ENCODE measurements around the gene NF1. TPM values are rescaled to one million over a fixed set of nuclear protein-coding genes. Genes with fewer than 3 reads are reported as not detected.

The NF1 gene
- total and polyA plus RNA-seq, 10 donors = 3.1 to 97.7 (median 58.3) TPM

GRCh38 chr17:31224366-31224765 lies 129.6 kb downstream of the NF1 start:
- Histone ChIP-seq H3K9me3 (no peaks in the 10 kb centered on the region), H3K27me3 (replicated peaks in 1 of 7) (no peaks in the 10 kb centered on the region), H3K4me3 (no peak overlapping the region), H3K4me1 (peaks cover 5 to 27% (median 11%) of the 10 kb centered on the region in 6 donors), H3K36me3 (peaks cover 0 to 33% (median 5%) of the 10 kb centered on the region in 6 donors), H3K27ac (no peak overlapping the region)
- intact Hi-C loops (cut with DNase I; ENCODE audit: low total_unique reads) = no loop called here
- DNase-seq = no peak
- WGBS, 5 donors = 83 to 98% (median 92%) methylated on average over 1 of the region's 1 CpG
- TF ChIP-seq POLR2AphosphoS5 (IDR thresholded peaks at IDR 0.05) = no peak

GRCh38 chr17:31225831-31226230 lies 131.1 kb downstream of the NF1 start:
- H3K9me3 ChIP-seq = no peaks in the 10 kb centered on the region
- H3K36me3 ChIP-seq = peaks cover 0 to 40% (median 13%) of the 10 kb centered on the region in 6 donors
- DNase-seq = no peak
- WGBS, 5 donors = 22 to 40% (median 31%) methylated on average over 2 of the region's 2 CpGs
- peaks cover 5 to 27% (median 11%) of the 10 kb centered on the region in 6 donors for H3K4me1 ChIP-seq
- TF ChIP-seq CTCF (IDR thresholded peaks at IDR 0.05 in 8 of 11, conservative IDR thresholded peaks at IDR 0.05 in 3 of 11) (no peak), POLR2AphosphoS5 (IDR thresholded peaks at IDR 0.05) (no peak), POLR2A (IDR thresholded peaks at IDR 0.05) (no peak)
- intact Hi-C loops (cut with DNase I; ENCODE audit: low total_unique reads) = no loop called here
- no peak overlapping the region for H3K4me3 ChIP-seq
- no peaks in the 10 kb centered on the region for H3K27me3 ChIP-seq (replicated peaks in 1 of 7)
- H3K27ac ChIP-seq = peak overlapping the region in 4 of 8 donors; percentile 33 to 58 (median 48)

GRCh38 chr17:31226373-31226772 lies 131.6 kb downstream of the NF1 start:
- no peak for DNase-seq
- Histone ChIP-seq H3K9me3 (no peaks in the 10 kb centered on the region), H3K27ac (peak overlapping the region in 6 of 8 donors; percentile 20 to 70 (median 54)), H3K27me3 (replicated peaks in 1 of 7) (no peaks in the 10 kb centered on the region), H3K36me3 (peaks cover 0 to 44% (median 13%) of the 10 kb centered on the region in 6 donors), H3K4me3 (no peak overlapping the region), H3K4me1 (peaks cover 5 to 29% (median 12%) of the 10 kb centered on the region in 6 donors)
- WGBS, 5 donors = 31 to 50% (median 42%) methylated on average over 5 of the region's 5 CpGs
- TF ChIP-seq POLR2AphosphoS5 (IDR thresholded peaks at IDR 0.05) (peak in 1 of 3 donors; percentile 73), CTCF (IDR thresholded peaks at IDR 0.05 in 8 of 11, conservative IDR thresholded peaks at IDR 0.05 in 3 of 11) (no peak), POLR2A (IDR thresholded peaks at IDR 0.05) (no peak)
- intact Hi-C loops (cut with DNase I; ENCODE audit: low total_unique reads) = no loop called here

- Histone ChIP-seq H3K9me3 (no peaks in the 10 kb centered on the region), H3K27ac (peak overlapping the region in 6 of 8 donors; percentile 20 to 70 (median 54)), H3K4me1 (peaks cover 5 to 34% (median 13%) of the 10 kb centered on the region in 6 donors), H3K4me3 (no peak overlapping the region), H3K27me3 (replicated peaks in 1 of 7) (no peaks in the 10 kb centered on the region), H3K36me3 (peaks cover 0 to 50% (median 13%) of the 10 kb centered on the region in 6 donors)
- no peak for TF ChIP-seq CTCF (IDR thresholded peaks at IDR 0.05 in 8 of 11, conservative IDR thresholded peaks at IDR 0.05 in 3 of 11)
- TF ChIP-seq POLR2AphosphoS5 (IDR thresholded peaks at IDR 0.05) = no peak
- TF ChIP-seq POLR2A (IDR thresholded peaks at IDR 0.05) = no peak
- no peak for DNase-seq
- intact Hi-C loops (cut with DNase I; ENCODE audit: low total_unique reads) = no loop called here
- WGBS, 5 donors = 64 to 82% (median 75%) methylated on average over 3 of the region's 3 CpGs
These were observed 132.2 kb downstream of the NF1 start for GRCh38 chr17:31226950-31227349.
